HT1080 (cell line): ENCODE data around the gene FDX2. TPM values are rescaled to one million over a fixed set of nuclear protein-coding genes. Genes with fewer than 3 reads are reported as not detected.
"Not testable (repeated sequence)": the region's sequence is repeated elsewhere in the genome, so short reads cannot be mapped to it uniquely, and the experiment has no call there.

Experiments
- DNase-seq: peaks from one replicate; pipeline ENCODE4 v3.0.0-alpha.2; 2015; ENCODE audit warnings: low read depth
- polyA plus RNA-seq, 2 experiments: library from polyadenylated mRNA; depleted of rRNA; stranded (reverse); fragments of >200 nt; gene quantifications; 2 replicates each; pipeline ENCODE4 v1.2.3, GENCODE V29; 2015
- total RNA-seq: library from RNA; depleted of rRNA; stranded (reverse); fragments of >200 nt; shearing (Covaris generic); gene quantifications from 2 replicates; pipeline ENCODE4 v1.2.3, GENCODE V29; 2014; rRNA removed

The FDX2 gene
- 31.5 and 42.4 TPM in 2 replicates for total RNA-seq
- polyA plus RNA-seq (2015; cell fraction: cytosol; rRNA removed) = 15.7 and 19.6 TPM in 2 replicates
- 11.6 and 16.9 TPM in 2 replicates for polyA plus RNA-seq (2015; cell fraction: nucleus; rRNA removed)

DNA sequence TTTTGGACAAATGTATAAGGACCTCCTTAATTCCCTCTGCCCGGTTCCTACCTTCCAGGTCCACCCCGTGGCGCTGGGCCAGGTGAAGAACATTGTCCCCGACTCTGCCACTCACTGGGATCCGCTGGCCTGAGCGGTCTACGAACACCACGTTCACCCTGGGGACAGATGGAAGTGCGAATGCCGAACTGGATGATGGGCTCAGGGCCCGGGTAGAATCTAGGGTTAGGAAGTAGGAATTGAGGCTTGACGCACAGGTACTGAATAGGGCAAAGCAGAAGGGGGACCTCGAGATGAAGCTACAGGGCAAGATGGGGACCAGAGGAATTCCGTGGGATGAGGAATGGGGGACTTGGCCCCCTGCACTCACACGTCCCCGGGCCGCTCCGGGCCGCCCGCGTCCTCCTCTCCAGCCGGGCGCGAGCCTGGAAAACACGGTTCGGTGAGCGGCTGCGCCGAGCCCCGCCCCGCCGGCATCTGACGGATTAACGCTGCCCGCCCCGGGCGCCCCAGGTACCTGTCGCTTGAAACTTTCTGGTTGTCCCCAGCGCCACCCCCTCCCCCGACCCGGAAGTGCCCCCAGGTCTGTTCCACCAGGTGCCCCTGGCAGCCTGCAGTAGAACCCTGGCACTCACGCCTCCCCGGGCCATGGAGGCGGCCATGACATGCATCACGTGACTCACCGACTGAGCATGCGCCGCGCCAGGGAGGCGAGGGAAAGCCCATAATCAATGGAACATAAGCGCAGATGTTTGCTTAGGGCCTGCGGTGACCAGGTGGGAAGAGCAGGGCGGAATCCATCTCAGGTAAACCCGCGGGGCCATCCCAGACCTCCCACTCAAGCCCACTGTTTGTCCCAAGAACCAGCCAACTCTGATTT is at the start of gene FDX2:
TSS of gene FDX2 (minus strand) at position 681 of the 880 bp plus-strand sequence. CDS start at position 662, 19 bp downstream.
- DNase-seq = peak; percentile 56

DNA sequence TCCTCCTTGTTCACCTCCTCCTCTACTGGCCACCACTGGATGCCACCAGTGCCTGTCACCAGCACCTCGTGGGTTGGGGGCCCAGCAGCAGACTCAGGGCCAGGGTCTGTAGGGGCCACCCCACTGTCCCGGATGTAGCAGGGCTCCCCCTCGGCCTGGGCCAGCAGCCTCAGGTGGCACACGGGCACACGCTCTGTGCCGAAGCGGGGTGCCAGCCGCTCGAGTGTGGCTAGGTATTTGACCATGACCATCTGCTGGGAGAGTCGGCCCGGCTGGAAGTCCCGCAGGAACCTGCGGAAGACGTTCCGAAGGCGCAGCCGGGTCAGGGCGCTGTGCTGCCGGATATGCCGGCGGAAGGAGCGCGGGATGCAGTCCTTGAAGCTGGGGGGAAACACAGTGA is 49.7 kb upstream of the FDX2 start:
- DNase-seq = no peak

DNA sequence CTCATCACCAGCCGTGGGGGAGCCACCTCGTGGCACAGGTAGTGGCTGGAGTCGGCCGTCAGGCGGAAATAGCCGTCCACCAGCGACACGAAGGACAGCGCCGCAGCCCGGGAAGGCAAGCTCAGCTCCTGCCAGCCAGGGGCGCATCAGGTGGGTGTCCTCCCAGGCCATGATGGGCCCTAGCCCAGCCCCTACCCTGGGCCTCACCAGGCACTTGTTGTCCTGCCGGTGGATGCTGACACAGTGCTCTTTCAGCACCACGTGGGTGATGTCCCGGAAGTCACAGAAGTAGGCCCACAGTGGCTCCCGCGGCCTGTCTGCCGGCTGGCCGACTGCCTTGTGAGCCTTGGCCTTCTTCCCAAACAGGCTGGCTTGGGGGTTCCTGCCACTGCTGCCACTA is 48.8 kb upstream of the FDX2 start:
- no peak for DNase-seq

GRCh38 chr19:10363789-10364281 is 48.0 kb upstream of the FDX2 start:
- no peak for DNase-seq

DNA sequence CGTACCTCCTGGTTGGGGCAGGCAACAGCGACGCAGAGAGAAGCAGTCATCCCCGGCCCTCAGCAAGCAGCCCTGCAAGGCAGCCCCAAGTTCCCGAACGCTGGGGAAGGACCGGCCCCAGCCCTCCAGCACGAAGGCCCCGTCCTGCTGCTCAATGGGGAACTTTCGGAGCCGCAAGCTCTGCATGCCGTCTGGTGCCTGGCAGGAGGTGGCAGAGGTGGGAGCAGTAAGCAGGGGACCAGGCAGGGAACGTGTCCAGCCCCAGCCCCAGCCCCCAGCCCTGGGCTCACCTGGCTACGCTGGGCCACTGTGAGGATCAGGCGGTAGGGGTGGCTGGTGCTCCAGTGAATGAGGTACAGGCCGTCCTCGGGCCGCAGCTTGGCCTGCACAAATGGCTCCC is 46.4 kb upstream of the FDX2 start:
- no peak for DNase-seq

DNA sequence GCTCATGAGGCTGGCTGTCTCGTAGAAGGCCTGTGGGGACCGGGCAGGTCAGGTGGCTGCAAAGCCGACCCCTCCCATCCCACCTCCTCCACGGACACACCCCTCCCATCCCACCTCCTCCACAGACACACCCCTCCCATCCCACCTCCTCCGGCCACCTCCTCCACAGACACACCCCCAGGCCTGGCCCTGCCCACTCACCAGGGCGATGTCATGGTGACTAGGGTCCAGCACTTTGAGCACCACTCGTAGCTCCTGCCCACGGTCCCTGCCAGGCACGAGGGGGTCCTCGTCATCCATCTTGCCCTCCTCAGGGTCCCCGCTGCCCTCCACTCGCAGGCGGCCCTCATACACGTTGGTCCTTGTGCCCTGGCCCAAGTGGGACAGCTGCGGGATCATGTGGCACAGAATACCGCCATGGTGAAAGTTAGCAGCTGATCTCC is 45.8 kb upstream of the FDX2 start:
- no peak for DNase-seq

GRCh38 chr19:10356431-10356830 is 40.6 kb upstream of the FDX2 start:
- no peak for DNase-seq

- DNase-seq = no peak
These were observed 38.1 kb upstream of the FDX2 start for GRCh38 chr19:10353793-10354391.

GRCh38 chr19:10352764-10353671 is 37.2 kb upstream of the FDX2 start:
- DNase-seq = no peak

- DNase-seq = no peak
These were observed 30.7 kb upstream of the FDX2 start for GRCh38 chr19:10346509-10346908.

- DNase-seq = no peak
These were observed 29.0 kb upstream of the FDX2 start for GRCh38 chr19:10344780-10345179.

DNA sequence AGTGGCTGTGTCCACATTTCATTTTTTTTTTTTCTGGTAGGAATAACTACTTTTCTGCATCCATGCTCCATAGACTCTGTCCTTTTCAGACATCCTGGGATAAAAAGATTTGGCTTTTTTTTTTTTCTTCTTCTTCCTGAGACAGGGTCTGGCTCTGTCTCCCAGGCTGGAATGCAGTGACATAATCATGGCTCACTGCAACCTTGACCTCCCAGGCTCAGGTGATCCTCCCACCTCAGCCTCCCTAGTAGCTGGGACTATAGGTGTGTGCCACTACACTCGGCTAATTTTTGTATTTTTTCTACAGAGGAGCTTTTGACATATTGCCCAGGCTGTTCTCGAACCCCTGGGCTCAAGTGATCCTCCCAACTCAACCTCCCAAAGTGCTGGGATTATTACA is 27.7 kb upstream of the FDX2 start:
- no peak for DNase-seq

- DNase-seq = no peak
These were observed 24.2 kb upstream of the FDX2 start for GRCh38 chr19:10339977-10340376.

DNA sequence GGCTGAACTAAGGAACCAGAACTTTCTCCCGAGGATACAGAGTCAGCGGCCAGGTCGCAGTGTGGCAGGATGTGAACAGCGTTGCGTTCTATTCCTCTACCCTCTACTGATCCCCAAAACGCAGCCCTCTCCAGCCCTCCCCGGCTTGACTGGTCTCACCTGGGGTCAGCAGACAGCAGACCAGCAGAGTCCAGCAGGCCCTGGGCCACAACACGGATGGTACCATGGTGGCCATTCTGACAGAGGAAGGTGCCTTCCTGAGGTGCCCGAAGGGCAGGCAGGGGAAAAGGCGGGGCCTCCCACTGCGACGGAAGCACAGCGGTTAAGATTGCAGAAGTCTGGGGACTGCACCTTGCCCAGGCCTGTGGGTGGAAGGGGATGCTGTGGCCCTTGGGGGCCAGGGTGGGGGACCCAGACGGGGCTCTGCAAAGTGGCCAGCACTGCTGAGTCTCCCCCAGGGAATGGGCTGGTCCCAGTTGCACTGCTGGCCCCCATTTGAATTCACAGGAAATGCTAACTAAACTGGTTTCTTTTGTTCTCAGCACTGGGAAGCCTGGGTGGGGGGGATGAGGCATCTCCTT is 23.7 kb upstream of the FDX2 start, which contains the start of gene ICAM3:
TSS of gene ICAM3 (minus strand) at position 245 of the 581 bp plus-strand sequence. CDS start at position 235, 10 bp downstream.
- no peak for DNase-seq

- DNase-seq = no peak
These were observed 23.1 kb upstream of the FDX2 start for GRCh38 chr19:10338940-10339339.

- not testable (repeated sequence) for DNase-seq
These were observed 20.9 kb upstream of the FDX2 start for GRCh38 chr19:10336725-10337124.

GRCh38 chr19:10335352-10335985 is 19.7 kb upstream of the FDX2 start:
- DNase-seq = no peak

- DNase-seq = peak; percentile 88
These were observed 19.0 kb upstream of the FDX2 start for GRCh38 chr19:10334588-10335351.
